ENCODE results near the gene RNU1-3. TPM values are rescaled to one million over a fixed set of nuclear protein-coding genes. Genes with fewer than 3 reads are reported as not detected.
"Not testable (repeated sequence)": the region's sequence is repeated elsewhere in the genome, so short reads cannot be mapped to it uniquely, and the experiment has no call there.

RNU1-3 gene
- total and polyA plus RNA-seq, 9 of the 15 experiments (the other 6 are each of a cell fraction or from before 2014, with no cell fraction given) = under 0.01 to 32,823 (median 2,538) TPM; not detected in 4

- TF ChIP-seq THAP12 (CRISPR knock-in tag; IDR thresholded peaks at IDR 0.05) (0 out of 2 replicates have a peak, but pooled peaks have one; percentile 32), ZNF165 (CRISPR knock-in tag; IDR thresholded peaks at IDR 0.05; ENCODE audit: borderline replicate concordance) (0 out of 2 replicates have a peak, but pooled peaks have one; percentile 55), RBFOX2 (IDR thresholded peaks at IDR 0.05; ENCODE audit: low read depth, low read length) (0 out of 2 replicates have a peak, but pooled peaks have one; percentile 18), KLF1 (tag; IDR thresholded peaks at IDR 0.05) (peak; percentile 43; the same call in 1 of the 2 replicates)
Observed at GRCh38 chr1:16635959-16636358, 30.8 kb downstream of the RNU1-3 start (continued).

- POLR2A ChIA-PET = interaction anchor here (0.6 to 5.8 kb wide), 4 partner anchors 9 to 425 kb away, joined by 3 to 37 read pairs (median 22); no protein-coding TSS in a partner anchor
- H3K27ac ChIP-seq (ENCODE audit: extremely low read depth, low read depth, low read length); H3K27me3 ChIP-seq (ENCODE audit: control insufficient read depth in 2 of 2, insufficient read depth in 2 of 2, low read length in 2 of 2); CTCF ChIA-PET (ENCODE audit: low intra/inter-chr PET ratio); H2AFZ ChIP-seq (ENCODE audit: low read depth, low read length); FAIRE-seq; intact Hi-C loops (cut with micrococcal nuclease); in situ Hi-C loops (cut with MboI); H4K20me1 ChIP-seq (replicated peaks; ENCODE audit: control insufficient read depth, insufficient read depth, low read length); H3K9me1 ChIP-seq (ENCODE audit: control insufficient read depth, insufficient read depth, low read length); BruUV-seq (replicated peaks); ATAC-seq; H3K9me3 ChIP-seq (replicated peaks; ENCODE audit: control insufficient read depth, insufficient read depth, low read depth, low read length); H3K9ac ChIP-seq (ENCODE audit: insufficient read depth in 1 of 2, low read depth in 2 of 2, low read length in 2 of 2); H3K4me2 ChIP-seq (ENCODE audit: insufficient read depth, low read length); H3K4me3 ChIP-seq; TF ChIP-seq NR2C2 (tag; IDR thresholded peaks at IDR 0.05): not testable (repeated sequence)
- WGBS (ENCODE audit: insufficient coverage, low coverage, missing lambda C conversion rate) = 96% methylated on average over 6 of the region's 6 CpGs
- TF ChIP-seq ZNF133 (CRISPR knock-in tag; IDR thresholded peaks at IDR 0.05) (0 out of 2 replicates have a peak, but pooled peaks have one; percentile 49), ZNF408 (CRISPR knock-in tag; IDR thresholded peaks at IDR 0.05; ENCODE audit: low read depth) (0 out of 2 replicates have a peak, but pooled peaks have one; percentile 32), NR2C2 (CRISPR knock-in tag; IDR thresholded peaks at IDR 0.05) (0 out of 2 replicates have a peak, but pooled peaks have one; percentile 41), HNRNPLL (IDR thresholded peaks at IDR 0.05; ENCODE audit: low read depth, low read length, poor library complexity, severe bottlenecking) (peak; percentile 6), ZNF707 (CRISPR knock-in tag; conservative IDR thresholded peaks at IDR 0.05) (0 out of 2 replicates have a peak, but pooled peaks have one; percentile 19), SIN3A (IDR thresholded peaks at IDR 0.05; ENCODE audit: borderline replicate concordance in 2 of 2, control insufficient read depth in 1 of 2, low read depth in 2 of 2, low read length in 2 of 2) (0 out of 4 replicates have a peak, but pooled peaks of 1 of the 2 experiments have one; percentile 22), ZNF224 (CRISPR knock-in tag; IDR thresholded peaks at IDR 0.05) (0 out of 2 replicates have a peak, but pooled peaks have one; percentile 54), OTX1 (CRISPR knock-in tag; IDR thresholded peaks at IDR 0.05) (0 out of 2 replicates have a peak, but pooled peaks have one; percentile 7)
- DNase-seq (ENCODE audit: extremely low read depth in 1 of 4, low spot score in 3 of 4) = peak in 2 of 4 experiments; percentile 42 to 49
- Histone ChIP-seq H3K4me1 (replicated peaks in 1 of 2; ENCODE audit: control insufficient read depth in 2 of 2, insufficient read depth in 2 of 2, low read length in 2 of 2) (peaks cover 0 to 17% of the 10 kb centered on the region in 2 experiments; a peak in 1 of 5 replicates), H3K79me2 (ENCODE audit: control insufficient read depth, insufficient read depth, low read length) (peaks cover 36% of the 10 kb centered on the region), H3K36me3 (ENCODE audit: control insufficient read depth, insufficient read depth, low read length) (peaks cover 72% of the 10 kb centered on the region)
Observed at GRCh38 chr1:16633540-16634282, 33.0 kb downstream of the RNU1-3 start.
